Esophagus muscularis mucosa (tissue), 4 donors: ENCODE data around the gene TRIM54. TPM values are rescaled to one million over a fixed set of nuclear protein-coding genes. Genes with fewer than 3 reads are reported as not detected.

Source experiments
- DNase-seq: peaks from one replicate; pipeline ENCODE4 v3.0.0-alpha.2; 2017; ENCODE audit errors: extremely low spot score
- H3K27ac ChIP-seq, 4 donors: fragments of 200-600 bp; sonication (generic); replicated peaks in 1 of 4; 1 replicate in 3 of 4; 2 replicates in 1 of 4; pipeline ENCODE4 v1.5.1; 2016 to 2019; ENCODE audit warnings: mild to moderate bottlenecking in 1 of 4
- H3K27me3 ChIP-seq, 4 donors: fragments of 200-600 bp; sonication (generic); one replicate each; pipeline versions ENCODE4 v1.5.1 to v1.6.0; 2016 to 2019
- H3K36me3 ChIP-seq, 4 donors: fragments of 200-600 bp; sonication (generic); one replicate each; pipeline ENCODE4 v1.5.1; 2016 to 2019
- H3K4me1 ChIP-seq, 4 donors: fragments of 200-600 bp; sonication (generic); one replicate each; pipeline ENCODE4 v1.5.1; 2016 to 2019
- H3K4me3 ChIP-seq, 4 donors: fragments of 200-600 bp; sonication (generic); 1 replicate in 2 of 4; 2 replicates in 2 of 4; pipeline ENCODE4 v1.5.1; 2016 to 2019; ENCODE audit warnings: mild to moderate bottlenecking in 4 of 4, moderate library complexity in 1 of 4
- H3K9me3 ChIP-seq, 4 donors: fragments of 200-600 bp; sonication (generic); 1 replicate in 3 of 4; 2 replicates in 1 of 4; pipeline ENCODE4 v1.5.1; 2016 to 2019
- CTCF ChIP-seq, 3 experiments: fragments of 200-600 bp in 2 of 3; fragments of 450-650 bp in 1 of 3; sonication (generic) in 2 of 3; IDR thresholded peaks; one replicate each; pipeline ENCODE4 v1.5.1; 2017 to 2019; ENCODE audit warnings: antibody characterized with exemption in 3 of 3, mild to moderate bottlenecking in 2 of 3, moderate library complexity in 1 of 3
- EP300 ChIP-seq: sonication (generic); formaldehyde crosslinking; IDR thresholded peaks from one replicate; pipeline ENCODE4 v1.6.1; 2017; ENCODE audit warnings: antibody characterized with exemption
- POLR2A ChIP-seq: fragments of 450-650 bp; IDR thresholded peaks from one replicate; pipeline ENCODE4 v1.6.1; 2017; ENCODE audit warnings: antibody characterized with exemption, moderate library complexity, mild to moderate bottlenecking, low read depth
- POLR2AphosphoS5 ChIP-seq, 2 donors: sonication (generic); formaldehyde crosslinking; IDR thresholded peaks; one replicate each; pipeline ENCODE4 v1.6.1; 2017; ENCODE audit warnings: antibody characterized with exemption in 2 of 2
- WGBS: methylation state at CpG from one replicate; pipeline ENCODE4 v1.1.5; 2018; 5-methylcytosine and 5-hydroxymethylcytosine counted together
- intact Hi-C: fragments of 100-400 bp; cut with DNase I; formaldehyde crosslinking; loops from one replicate; pipeline ENCODE4 v1.15.1; 2023
- total RNA-seq, 4 donors: library from RNA; depleted of rRNA; stranded (reverse); fragments of >200 nt; gene quantifications; one replicate each; pipeline versions ENCODE4 v1.1.0 to v1.2.1, GENCODE V29; 2016

The TRIM54 gene
- total RNA-seq, 4 donors from 2014 or later = 0.32 TPM; not detected in 3

GRCh38 chr2:27307287-27307544, 25.0 kb downstream of the TRIM54 start:
- peaks cover 0 to 48% (median 31%) of the 10 kb centered on the region in 4 donors for H3K27me3 ChIP-seq
- no peak overlapping the region for H3K27ac ChIP-seq
- peaks cover 17 to 36% (median 33%) of the 10 kb centered on the region in 4 donors for H3K4me1 ChIP-seq
- peaks cover 6 to 75% (median 31%) of the 10 kb centered on the region in 4 donors for H3K36me3 ChIP-seq
- no peaks in the 10 kb centered on the region for H3K9me3 ChIP-seq
- no peak for DNase-seq
- 13% methylated on average over 3 of the region's 14 CpGs for WGBS
- intact Hi-C loops = no loop called here
- no peak overlapping the region for H3K4me3 ChIP-seq
- TF ChIP-seq EP300 = no peak
- TF ChIP-seq POLR2A = no peak
- TF ChIP-seq CTCF (IDR thresholded peaks at IDR 0.05) = no peak
- TF ChIP-seq POLR2AphosphoS5 (IDR thresholded peaks at IDR 0.05) = no peak

GRCh38 chr2:27307545-27308358, 25.5 kb downstream of the TRIM54 start:
- Histone ChIP-seq H3K27me3 (peaks cover 0 to 48% (median 31%) of the 10 kb centered on the region in 4 donors), H3K27ac (no peak overlapping the region), H3K4me1 (peaks cover 17 to 36% (median 33%) of the 10 kb centered on the region in 4 donors), H3K4me3 (peak overlapping the region in 2 of 4 donors; percentile 16 to 20), H3K9me3 (no peaks in the 10 kb centered on the region), H3K36me3 (peaks cover 6 to 79% (median 35%) of the 10 kb centered on the region in 4 donors)
- intact Hi-C loops = no loop called here
- TF ChIP-seq POLR2A (no peak), POLR2AphosphoS5 (IDR thresholded peaks at IDR 0.05) (no peak), EP300 (no peak), CTCF (IDR thresholded peaks at IDR 0.05) (no peak)
- WGBS = 14% methylated on average over 17 of the region's 75 CpGs
- DNase-seq = no peak

GRCh38 chr2:27308359-27308881, 26.2 kb downstream of the TRIM54 start, which contains the start of gene UCN:
Gene UCN (minus strand): TSS chr2:27308445. CDS start chr2:27307895, 550 bp downstream.
- H3K27me3 ChIP-seq = peaks cover 0 to 48% (median 31%) of the 10 kb centered on the region in 4 donors
- WGBS = 43% methylated on average over 11 of the region's 25 CpGs
- no peak within 1 kb of the TSS for H3K27ac ChIP-seq
- DNase-seq = no peak
- H3K4me1 ChIP-seq = peaks cover 12 to 31% (median 28%) of the 10 kb centered on the region in 4 donors
- no peaks in the 10 kb centered on the region for H3K9me3 ChIP-seq
- peak within 1 kb of the TSS in 2 of 4 donors; percentile 16 to 20 for H3K4me3 ChIP-seq
- TF ChIP-seq POLR2A = no peak
- TF ChIP-seq EP300 = no peak
- TF ChIP-seq CTCF (IDR thresholded peaks at IDR 0.05) = no peak
- no peak for TF ChIP-seq POLR2AphosphoS5 (IDR thresholded peaks at IDR 0.05)
- peaks cover 6 to 79% (median 37%) of the 10 kb centered on the region in 4 donors for H3K36me3 ChIP-seq
- intact Hi-C loops = no loop called here

- no peak overlapping the region for H3K4me3 ChIP-seq
- 94% methylated on average over 6 of the region's 6 CpGs for WGBS
- intact Hi-C loops = no loop called here
- no peak for DNase-seq
- peaks cover 12 to 31% (median 28%) of the 10 kb centered on the region in 4 donors for H3K4me1 ChIP-seq
- no peak overlapping the region for H3K27ac ChIP-seq
- H3K27me3 ChIP-seq = peaks cover 0 to 44% (median 31%) of the 10 kb centered on the region in 4 donors
- H3K9me3 ChIP-seq = no peaks in the 10 kb centered on the region
- TF ChIP-seq CTCF (IDR thresholded peaks at IDR 0.05) = no peak
- TF ChIP-seq POLR2AphosphoS5 (IDR thresholded peaks at IDR 0.05) = no peak
- TF ChIP-seq POLR2A = no peak
- TF ChIP-seq EP300 = no peak
- peaks cover 6 to 74% (median 37%) of the 10 kb centered on the region in 4 donors for H3K36me3 ChIP-seq
Measured at GRCh38 chr2:27309651-27310050, 27.4 kb downstream of the TRIM54 start.
